GM12878 (cell line): Measurements from ENCODE around the gene MRPL28.

Experiments used
- BRCA1 ChIP-seq: IDR thresholded peaks from 2 replicates; pipeline ENCODE4 v1.6.1; 2011; ENCODE audit warnings: low read depth, low read length, improper control_type of control experiment
- GABPA ChIP-seq: IDR thresholded peaks from 2 replicates; pipeline ENCODE4 v1.6.1; 2014; ENCODE audit warnings: antibody characterized with exemption, low read depth, mild to moderate bottlenecking, inconsistent platforms
- YY1 ChIP-seq: IDR thresholded peaks from 2 replicates; pipeline ENCODE4 v1.6.1; 2011; ENCODE audit warnings: low read depth, mild to moderate bottlenecking, low read length

GRCh38 chr16:398561-399339, 28.4 kb upstream of the MRPL28 start:
- no peak for TF ChIP-seq YY1
- TF ChIP-seq GABPA = no peak
- no peak for TF ChIP-seq BRCA1
